ENCODE results near the gene STX4.

STX4 gene

GRCh38 chr16:31032736-31033708 lies at the start of gene STX4:
TSS of gene STX4 (plus strand) at chr16:31033558. CDS start at chr16:31033806, 248 bp downstream.
- H3K27me3 ChIP-seq (ENCODE audit: control insufficient read depth, insufficient read depth, low read length): no peaks in the 10 kb centered on the region
- no peaks in the 10 kb centered on the region for H3K9me3 ChIP-seq (ENCODE audit: control insufficient read depth, insufficient read depth, low read length)
- H3K36me3 ChIP-seq (ENCODE audit: control insufficient read depth, insufficient read depth, low read length): peaks cover 4% of the 10 kb centered on the region; the same call in 1 of the 2 replicates
- H3K9ac ChIP-seq (ENCODE audit: low read depth, low read length): peak within 1 kb of the TSS; percentile 34; the same call in 1 of the 2 replicates
- H3K27ac ChIP-seq (ENCODE audit: low read depth, low read length): peak within 1 kb of the TSS; percentile 60
- H3K4me1 ChIP-seq (ENCODE audit: control insufficient read depth, insufficient read depth, low read length): no peaks in the 10 kb centered on the region
- H3K4me3 ChIP-seq (ENCODE audit: low read depth, low read length): peak within 1 kb of the TSS; percentile 90

GRCh38 chr16:30983898-30984610 lies 49.3 kb upstream of the STX4 start:
- H3K27ac ChIP-seq (ENCODE audit: low read depth, low read length): peak overlapping the region; percentile 14
- H3K9ac ChIP-seq (ENCODE audit: low read depth, low read length): no peak overlapping the region
- H3K27me3 ChIP-seq (ENCODE audit: control insufficient read depth, insufficient read depth, low read length): no peaks in the 10 kb centered on the region
- no peak overlapping the region for H3K4me3 ChIP-seq (ENCODE audit: low read depth, low read length)
- no peaks in the 10 kb centered on the region for H3K9me3 ChIP-seq (ENCODE audit: control insufficient read depth, insufficient read depth, low read length)
- H3K4me1 ChIP-seq (ENCODE audit: control insufficient read depth, insufficient read depth, low read length): peaks cover 3% of the 10 kb centered on the region; the same call in 1 of the 2 replicates
- peaks cover 43% of the 10 kb centered on the region for H3K36me3 ChIP-seq (ENCODE audit: control insufficient read depth, insufficient read depth, low read length)

- Histone ChIP-seq H3K9ac (ENCODE audit: low read depth, low read length) (no peak within 1 kb of the TSS), H3K4me3 (ENCODE audit: low read depth, low read length) (peak within 1 kb of the TSS; percentile 49; the same call in 1 of the 2 replicates), H3K27ac (ENCODE audit: low read depth, low read length) (peak within 1 kb of the TSS; percentile 14)
Measured at GRCh38 chr16:30984669-30985400, 48.5 kb upstream of the STX4 start, which contains the start of gene HSD3B7. TSS of gene HSD3B7 (plus strand) at chr16:30985207. CDS start at chr16:30985659, 452 bp downstream.

GRCh38 chr16:30985401-30986128 lies 47.8 kb upstream of the STX4 start:
- Histone ChIP-seq H3K27ac (ENCODE audit: low read depth, low read length) (no peak overlapping the region), H3K9ac (ENCODE audit: low read depth, low read length) (no peak overlapping the region), H3K4me1 (ENCODE audit: control insufficient read depth, insufficient read depth, low read length) (peaks cover 3% of the 10 kb centered on the region; the same call in 1 of the 2 replicates), H3K27me3 (ENCODE audit: control insufficient read depth, insufficient read depth, low read length) (no peaks in the 10 kb centered on the region), H3K4me3 (ENCODE audit: low read depth, low read length) (peak overlapping the region; percentile 49; the same call in 1 of the 2 replicates), H3K9me3 (ENCODE audit: control insufficient read depth, insufficient read depth, low read length) (no peaks in the 10 kb centered on the region), H3K36me3 (ENCODE audit: control insufficient read depth, insufficient read depth, low read length) (peaks cover 31% of the 10 kb centered on the region)

More at GRCh38 chr16:30984669-30985400, 48.5 kb upstream of the STX4 start, which contains the start of gene HSD3B7:
- Histone ChIP-seq H3K9me3 (ENCODE audit: control insufficient read depth, insufficient read depth, low read length) (no peaks in the 10 kb centered on the region), H3K4me1 (ENCODE audit: control insufficient read depth, insufficient read depth, low read length) (peaks cover 3% of the 10 kb centered on the region; the same call in 1 of the 2 replicates), H3K36me3 (ENCODE audit: control insufficient read depth, insufficient read depth, low read length) (peaks cover 38% of the 10 kb centered on the region), H3K27me3 (ENCODE audit: control insufficient read depth, insufficient read depth, low read length) (no peaks in the 10 kb centered on the region)

- H3K27ac ChIP-seq (ENCODE audit: low read depth, low read length): no peak overlapping the region
- no peak overlapping the region for H3K4me3 ChIP-seq (ENCODE audit: low read depth, low read length)
Measured at GRCh38 chr16:30986129-30986991, 47.0 kb upstream of the STX4 start.

GRCh38 chr16:30987581-30988190 lies 45.7 kb upstream of the STX4 start:
- Histone ChIP-seq H3K9ac (ENCODE audit: low read depth, low read length) (no peak overlapping the region), H3K4me3 (ENCODE audit: low read depth, low read length) (no peak overlapping the region), H3K36me3 (ENCODE audit: control insufficient read depth, insufficient read depth, low read length) (peaks cover 17% of the 10 kb centered on the region), H3K9me3 (ENCODE audit: control insufficient read depth, insufficient read depth, low read length) (no peaks in the 10 kb centered on the region), H3K27ac (ENCODE audit: low read depth, low read length) (no peak overlapping the region), H3K27me3 (ENCODE audit: control insufficient read depth, insufficient read depth, low read length) (no peaks in the 10 kb centered on the region), H3K4me1 (ENCODE audit: control insufficient read depth, insufficient read depth, low read length) (peaks cover 3% of the 10 kb centered on the region; the same call in 1 of the 2 replicates)

More at GRCh38 chr16:30986129-30986991, 47.0 kb upstream of the STX4 start:
- Histone ChIP-seq H3K9ac (ENCODE audit: low read depth, low read length) (no peak overlapping the region), H3K4me1 (ENCODE audit: control insufficient read depth, insufficient read depth, low read length) (peaks cover 3% of the 10 kb centered on the region; the same call in 1 of the 2 replicates), H3K27me3 (ENCODE audit: control insufficient read depth, insufficient read depth, low read length) (no peaks in the 10 kb centered on the region), H3K36me3 (ENCODE audit: control insufficient read depth, insufficient read depth, low read length) (peaks cover 27% of the 10 kb centered on the region), H3K9me3 (ENCODE audit: control insufficient read depth, insufficient read depth, low read length) (no peaks in the 10 kb centered on the region)

GRCh38 chr16:30989469-30990047 lies 43.8 kb upstream of the STX4 start:
- H3K4me3 ChIP-seq (ENCODE audit: low read depth, low read length): no peak overlapping the region
- H3K27me3 ChIP-seq (ENCODE audit: control insufficient read depth, insufficient read depth, low read length): no peaks in the 10 kb centered on the region
- no peaks in the 10 kb centered on the region for H3K9me3 ChIP-seq (ENCODE audit: control insufficient read depth, insufficient read depth, low read length)
- no peak overlapping the region for H3K27ac ChIP-seq (ENCODE audit: low read depth, low read length)
- H3K9ac ChIP-seq (ENCODE audit: low read depth, low read length): no peak overlapping the region
- peaks cover 3% of the 10 kb centered on the region; the same call in 1 of the 2 replicates for H3K4me1 ChIP-seq (ENCODE audit: control insufficient read depth, insufficient read depth, low read length)
- peaks cover 3% of the 10 kb centered on the region; the same call in 1 of the 2 replicates for H3K36me3 ChIP-seq (ENCODE audit: control insufficient read depth, insufficient read depth, low read length)

GRCh38 chr16:30990105-30990504 lies 43.3 kb upstream of the STX4 start:
- Histone ChIP-seq H3K27me3 (ENCODE audit: control insufficient read depth, insufficient read depth, low read length) (no peaks in the 10 kb centered on the region), H3K4me3 (ENCODE audit: low read depth, low read length) (no peak overlapping the region), H3K36me3 (ENCODE audit: control insufficient read depth, insufficient read depth, low read length) (peaks cover 3% of the 10 kb centered on the region; the same call in 1 of the 2 replicates), H3K9me3 (ENCODE audit: control insufficient read depth, insufficient read depth, low read length) (no peaks in the 10 kb centered on the region), H3K9ac (ENCODE audit: low read depth, low read length) (no peak overlapping the region), H3K27ac (ENCODE audit: low read depth, low read length) (no peak overlapping the region), H3K4me1 (ENCODE audit: control insufficient read depth, insufficient read depth, low read length) (peaks cover 3% of the 10 kb centered on the region; the same call in 1 of the 2 replicates)

GRCh38 chr16:30991052-30991451 lies 42.3 kb upstream of the STX4 start:
- no peak overlapping the region for H3K9ac ChIP-seq (ENCODE audit: low read depth, low read length)
- no peak overlapping the region for H3K4me3 ChIP-seq (ENCODE audit: low read depth, low read length)
- H3K27ac ChIP-seq (ENCODE audit: low read depth, low read length): no peak overlapping the region
- H3K36me3 ChIP-seq (ENCODE audit: control insufficient read depth, insufficient read depth, low read length): peaks cover 3% of the 10 kb centered on the region; the same call in 1 of the 2 replicates
- no peaks in the 10 kb centered on the region for H3K27me3 ChIP-seq (ENCODE audit: control insufficient read depth, insufficient read depth, low read length)
- H3K4me1 ChIP-seq (ENCODE audit: control insufficient read depth, insufficient read depth, low read length): no peaks in the 10 kb centered on the region
- H3K9me3 ChIP-seq (ENCODE audit: control insufficient read depth, insufficient read depth, low read length): no peaks in the 10 kb centered on the region
